ENCODE measurements around the gene NPIPA2.
"Not testable (repeated sequence)": the region's sequence is repeated elsewhere in the genome, so short reads cannot be mapped to it uniquely, and the experiment has no call there.

NPIPA2 gene

DNA sequence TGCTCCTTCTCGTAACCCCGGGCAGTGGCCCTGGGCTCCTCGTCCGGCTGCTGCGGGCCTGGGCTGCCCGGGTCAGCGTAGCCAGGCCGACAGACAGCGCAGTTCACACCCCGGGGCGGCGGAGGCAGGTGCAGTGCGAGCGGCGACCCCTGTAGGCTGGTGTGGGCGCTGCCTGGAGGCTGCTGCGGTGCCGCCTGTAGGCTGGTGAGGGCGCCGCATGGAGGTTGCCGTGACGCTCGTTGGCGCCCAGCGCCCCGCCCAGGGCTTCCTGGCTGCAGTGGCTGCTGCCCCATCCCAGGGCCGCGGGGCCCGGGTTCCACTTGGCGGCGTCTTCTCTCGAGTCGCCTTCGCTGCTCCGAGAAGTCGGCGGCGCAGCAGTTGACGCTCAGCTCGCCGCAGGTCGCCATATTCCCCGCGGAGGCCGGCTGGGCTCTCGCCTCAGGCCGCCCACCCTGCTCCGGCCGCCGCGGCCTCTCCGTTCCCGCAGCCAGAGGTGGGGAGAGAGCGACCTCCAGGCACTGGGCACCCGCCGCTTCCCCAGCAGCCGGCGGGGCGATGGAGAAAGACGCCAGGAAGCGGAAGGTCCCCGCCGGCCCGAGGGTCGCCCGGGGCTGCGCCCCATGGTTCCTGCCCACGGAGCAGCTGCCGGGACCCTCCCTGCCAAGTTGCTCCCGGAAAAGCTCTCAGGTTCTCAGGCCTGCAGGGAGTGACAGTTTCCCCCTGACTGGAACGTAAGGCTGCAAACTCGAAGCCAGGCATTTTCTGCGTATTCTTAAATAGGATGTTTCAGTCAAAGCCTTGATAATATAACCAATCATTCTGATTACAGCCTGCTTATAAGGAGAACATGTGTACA is at the start of gene NPIPA2:
TSS of gene NPIPA2 (plus strand) at position 261 of the 856 bp plus-strand sequence. CDS start 5,533 bp downstream, outside the sequence.
- DNase-seq (ENCODE audit: low read depth) = not testable (repeated sequence)

DNA sequence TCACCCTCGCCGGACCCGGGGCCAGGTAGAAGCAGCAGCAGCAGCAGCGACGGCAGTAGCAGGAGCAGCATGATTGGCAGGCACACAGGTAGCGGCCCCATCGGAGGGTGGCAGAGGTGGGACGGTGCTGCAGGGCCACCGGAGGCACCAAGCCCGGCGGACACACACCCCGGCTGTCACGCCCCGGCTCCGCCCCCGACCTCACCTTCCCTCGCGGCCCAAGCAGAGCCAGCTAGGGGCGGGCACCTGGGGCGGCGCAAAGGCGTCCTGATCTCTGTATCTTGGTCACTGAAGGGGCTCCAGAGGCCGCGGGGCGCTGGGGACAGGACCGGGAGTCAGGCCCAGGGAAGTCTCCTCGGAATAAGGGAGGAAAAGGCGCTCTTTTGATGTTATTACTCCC is 48.2 kb upstream of the NPIPA2 start, which contains the start of gene PLA2G10:
TSS of gene PLA2G10 (minus strand) at position 180 of the 400 bp plus-strand sequence. CDS start at position 101, 79 bp downstream.
- not testable (repeated sequence) for DNase-seq (ENCODE audit: low read depth)

DNA sequence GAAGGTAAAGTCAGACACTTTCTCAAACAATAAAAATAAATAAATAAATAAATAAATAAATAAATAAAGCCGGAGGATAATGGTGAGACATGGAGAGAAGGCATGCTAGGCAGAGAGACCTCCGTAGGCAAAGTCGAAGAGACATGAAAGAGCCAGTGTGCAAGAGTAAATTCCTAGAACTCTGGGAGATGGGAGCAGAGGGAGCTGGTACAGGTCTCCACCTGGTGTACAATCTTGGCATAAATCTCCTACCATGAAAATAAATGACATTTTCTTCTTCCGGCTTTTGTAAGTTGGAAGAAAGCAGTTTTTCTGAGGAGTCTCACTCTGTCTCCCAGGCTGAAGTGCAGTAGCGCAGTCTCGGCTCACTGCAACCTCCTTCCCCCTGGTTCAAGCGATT is 40.5 kb upstream of the NPIPA2 start:
- DNase-seq (ENCODE audit: low read depth) = not testable (repeated sequence)

DNA sequence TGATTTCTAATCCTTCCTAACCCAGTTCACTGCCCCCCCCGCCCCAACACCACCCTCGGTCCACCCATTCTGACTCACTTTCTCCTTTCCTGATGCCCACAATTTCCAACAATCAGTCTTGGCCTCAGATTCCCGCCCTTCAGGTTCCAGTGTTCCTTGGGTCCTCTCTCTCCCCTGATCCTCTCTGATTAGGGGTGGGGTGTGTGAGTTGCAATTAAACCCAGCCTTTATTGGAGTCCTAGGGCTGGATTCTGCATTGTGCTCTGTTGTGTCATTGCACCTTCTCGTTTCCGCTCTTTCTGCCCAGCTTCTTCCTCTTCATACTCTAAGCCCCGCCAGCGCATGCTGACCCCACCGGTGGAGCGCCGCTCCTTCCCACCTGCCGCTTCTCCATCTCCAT is 39.7 kb upstream of the NPIPA2 start:
- not testable (repeated sequence) for DNase-seq (ENCODE audit: low read depth)

DNA sequence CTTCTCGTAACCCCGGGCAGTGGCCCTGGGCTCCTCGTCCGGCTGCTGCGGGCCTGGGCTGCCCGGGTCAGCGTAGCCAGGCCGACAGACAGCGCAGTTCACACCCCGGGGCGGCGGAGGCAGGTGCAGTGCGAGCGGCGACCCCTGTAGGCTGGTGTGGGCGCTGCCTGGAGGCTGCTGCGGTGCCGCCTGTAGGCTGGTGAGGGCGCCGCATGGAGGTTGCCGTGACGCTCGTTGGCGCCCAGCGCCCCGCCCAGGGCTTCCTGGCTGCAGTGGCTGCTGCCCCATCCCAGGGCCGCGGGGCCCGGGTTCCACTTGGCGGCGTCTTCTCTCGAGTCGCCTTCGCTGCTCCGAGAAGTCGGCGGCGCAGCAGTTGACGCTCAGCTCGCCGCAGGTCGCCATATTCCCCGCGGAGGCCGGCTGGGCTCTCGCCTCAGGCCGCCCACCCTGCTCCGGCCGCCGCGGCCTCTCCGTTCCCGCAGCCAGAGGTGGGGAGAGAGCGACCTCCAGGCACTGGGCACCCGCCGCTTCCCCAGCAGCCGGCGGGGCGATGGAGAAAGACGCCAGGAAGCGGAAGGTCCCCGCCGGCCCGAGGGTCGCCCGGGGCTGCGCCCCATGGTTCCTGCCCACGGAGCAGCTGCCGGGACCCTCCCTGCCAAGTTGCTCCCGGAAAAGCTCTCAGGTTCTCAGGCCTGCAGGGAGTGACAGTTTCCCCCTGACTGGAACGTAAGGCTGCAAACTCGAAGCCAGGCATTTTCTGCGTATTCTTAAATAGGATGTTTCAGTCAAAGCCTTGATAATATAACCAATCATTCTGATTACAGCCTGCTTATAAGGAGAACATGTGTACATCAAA is 38.9 kb upstream of the NPIPA2 start, which contains the start of gene NPIPA3:
TSS of gene NPIPA3 (plus strand) at position 256 of the 856 bp plus-strand sequence. CDS start 5,533 bp downstream, outside the sequence.
- DNase-seq (ENCODE audit: low read depth) = not testable (repeated sequence)

DNA sequence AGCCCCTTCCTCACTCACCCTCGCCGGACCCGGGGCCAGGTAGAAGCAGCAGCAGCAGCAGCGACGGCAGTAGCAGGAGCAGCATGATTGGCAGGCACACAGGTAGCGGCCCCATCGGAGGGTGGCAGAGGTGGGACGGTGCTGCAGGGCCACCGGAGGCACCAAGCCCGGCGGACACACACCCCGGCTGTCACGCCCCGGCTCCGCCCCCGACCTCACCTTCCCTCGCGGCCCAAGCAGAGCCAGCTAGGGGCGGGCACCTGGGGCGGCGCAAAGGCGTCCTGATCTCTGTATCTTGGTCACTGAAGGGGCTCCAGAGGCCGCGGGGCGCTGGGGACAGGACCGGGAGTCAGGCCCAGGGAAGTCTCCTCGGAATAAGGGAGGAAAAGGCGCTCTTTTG is 9.1 kb upstream of the NPIPA2 start:
- not testable (repeated sequence) for DNase-seq (ENCODE audit: low read depth)

DNA sequence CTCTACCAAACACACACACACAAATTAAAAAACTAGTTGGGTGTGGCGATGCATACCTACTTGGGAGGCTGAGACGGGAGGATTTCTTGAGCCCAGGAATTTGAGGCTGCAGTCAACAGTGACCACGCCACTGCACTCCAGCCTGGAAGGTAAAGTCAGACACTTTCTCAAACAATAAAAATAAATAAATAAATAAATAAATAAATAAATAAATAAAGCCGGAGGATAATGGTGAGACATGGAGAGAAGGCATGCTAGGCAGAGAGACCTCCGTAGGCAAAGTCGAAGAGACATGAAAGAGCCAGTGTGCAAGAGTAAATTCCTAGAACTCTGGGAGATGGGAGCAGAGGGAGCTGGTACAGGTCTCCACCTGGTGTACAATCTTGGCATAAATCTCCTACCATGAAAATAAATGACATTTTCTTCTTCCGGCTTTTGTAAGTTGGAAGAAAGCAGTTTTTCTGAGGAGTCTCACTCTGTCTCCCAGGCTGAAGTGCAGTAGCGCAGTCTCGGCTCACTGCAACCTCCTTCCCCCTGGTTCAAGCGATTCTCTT is 1.4 kb upstream of the NPIPA2 start:
- not testable (repeated sequence) for DNase-seq (ENCODE audit: low read depth)

DNA sequence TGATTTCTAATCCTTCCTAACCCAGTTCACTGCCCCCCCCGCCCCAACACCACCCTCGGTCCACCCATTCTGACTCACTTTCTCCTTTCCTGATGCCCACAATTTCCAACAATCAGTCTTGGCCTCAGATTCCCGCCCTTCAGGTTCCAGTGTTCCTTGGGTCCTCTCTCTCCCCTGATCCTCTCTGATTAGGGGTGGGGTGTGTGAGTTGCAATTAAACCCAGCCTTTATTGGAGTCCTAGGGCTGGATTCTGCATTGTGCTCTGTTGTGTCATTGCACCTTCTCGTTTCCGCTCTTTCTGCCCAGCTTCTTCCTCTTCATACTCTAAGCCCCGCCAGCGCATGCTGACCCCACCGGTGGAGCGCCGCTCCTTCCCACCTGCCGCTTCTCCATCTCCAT is 539 bp upstream of the NPIPA2 start:
- not testable (repeated sequence) for DNase-seq (ENCODE audit: low read depth)

DNA sequence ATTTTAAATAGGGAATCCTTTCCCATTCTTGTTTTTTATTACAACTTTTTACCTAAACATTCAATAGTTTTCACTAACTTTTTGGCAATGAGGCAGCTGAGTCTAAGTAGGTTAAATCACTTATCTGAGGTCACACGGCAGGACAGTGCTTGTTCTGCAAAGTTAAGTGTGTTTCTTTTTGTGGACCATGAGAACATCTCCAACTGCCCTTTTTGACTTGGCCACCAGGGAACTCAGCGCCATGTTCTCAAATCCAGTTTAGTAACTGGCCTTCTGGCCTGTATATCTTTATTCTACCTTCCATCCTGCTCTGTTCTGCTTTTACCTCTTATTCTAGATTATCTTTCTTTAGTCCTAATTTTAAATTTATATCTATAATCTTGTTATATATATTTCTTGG is 31.3 kb downstream of the NPIPA2 start:
- DNase-seq (ENCODE audit: low read depth) = not testable (repeated sequence)

DNA sequence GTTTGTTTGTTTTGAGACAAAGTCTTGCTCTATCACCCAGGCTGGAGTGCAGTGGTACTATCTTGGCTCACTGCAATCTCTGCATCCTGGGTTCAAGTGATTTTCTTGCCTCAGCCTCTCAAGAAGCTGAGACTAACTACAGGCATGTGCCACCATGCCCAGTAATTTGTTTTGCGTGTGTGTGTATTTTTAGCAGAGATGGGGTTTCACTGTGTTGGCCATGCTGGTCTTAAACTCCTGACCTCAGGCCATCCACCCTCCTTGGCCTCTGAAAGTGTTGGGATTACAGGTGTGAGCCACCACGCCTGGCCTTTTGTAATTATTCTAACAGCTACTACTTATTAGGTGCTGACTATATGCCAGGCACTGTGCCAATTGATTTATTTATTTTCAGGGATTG is 33.3 kb downstream of the NPIPA2 start:
- DNase-seq (ENCODE audit: low read depth) = not testable (repeated sequence)

DNA sequence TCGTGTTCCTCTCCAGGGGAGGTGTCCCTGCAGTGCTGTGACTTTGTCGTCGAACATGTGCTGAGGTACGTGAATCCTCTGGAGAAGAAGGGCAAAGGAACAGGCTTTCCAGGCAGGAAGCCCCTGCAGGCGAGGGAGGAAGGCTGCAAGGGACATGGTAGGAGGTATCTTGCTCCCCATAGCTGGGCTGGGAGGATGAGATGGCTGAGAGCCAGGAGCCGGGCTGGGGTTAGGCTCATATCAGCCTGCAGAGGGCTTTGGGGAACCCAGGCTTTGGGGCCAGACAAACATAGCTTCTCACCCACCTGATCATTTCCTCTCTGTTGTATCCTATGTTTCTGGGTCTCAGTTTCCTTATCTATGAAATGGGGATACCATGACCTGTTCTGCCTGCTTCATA is 34.4 kb downstream of the NPIPA2 start:
- DNase-seq (ENCODE audit: low read depth) = not testable (repeated sequence)

DNA sequence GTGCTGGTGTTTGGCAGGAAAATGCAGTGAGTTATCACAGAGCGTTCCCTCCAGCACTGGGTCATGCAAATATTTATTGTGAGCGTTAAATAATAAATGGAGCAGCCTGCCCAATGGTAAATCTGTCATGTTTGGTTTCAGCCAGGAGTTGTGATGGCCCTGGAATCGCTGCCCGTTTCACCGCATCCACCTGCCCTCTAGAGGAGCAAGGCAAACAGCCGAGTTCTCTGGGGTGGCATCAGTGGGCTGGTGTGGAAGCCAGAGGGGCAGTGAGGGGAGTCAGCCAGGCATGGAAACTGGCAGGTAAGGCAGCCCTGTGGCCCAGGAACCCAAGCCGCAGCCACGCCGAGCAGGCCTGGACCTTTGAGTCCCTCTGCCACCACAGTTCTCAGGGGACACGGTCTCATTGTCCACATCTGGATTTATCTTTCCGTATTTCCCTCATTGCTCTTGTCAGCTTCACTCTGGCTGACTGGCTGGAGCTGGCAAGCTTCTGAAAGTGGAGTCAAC is 37.1 kb downstream of the NPIPA2 start:
- DNase-seq (ENCODE audit: low read depth) = not testable (repeated sequence)

DNA sequence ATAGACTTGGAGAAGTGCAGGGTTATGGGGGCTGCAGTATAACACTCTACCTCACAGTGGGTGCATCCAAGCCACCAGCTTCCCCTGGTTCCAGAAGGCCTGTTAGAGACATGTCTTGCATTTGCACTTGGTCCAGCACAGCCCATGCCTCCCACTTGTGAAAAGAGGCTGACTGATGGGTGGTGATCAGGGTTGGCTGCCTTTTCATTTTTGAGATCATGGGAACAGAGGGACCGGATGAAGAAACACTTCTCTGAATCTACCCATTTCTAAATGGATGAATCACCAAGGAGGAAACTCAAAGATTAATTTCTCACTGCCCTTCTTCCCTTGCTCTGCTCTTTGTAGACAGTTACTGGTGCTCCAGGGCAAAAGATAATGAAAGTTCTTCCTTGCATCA is 43.8 kb downstream of the NPIPA2 start:
- DNase-seq (ENCODE audit: low read depth) = not testable (repeated sequence)

DNA sequence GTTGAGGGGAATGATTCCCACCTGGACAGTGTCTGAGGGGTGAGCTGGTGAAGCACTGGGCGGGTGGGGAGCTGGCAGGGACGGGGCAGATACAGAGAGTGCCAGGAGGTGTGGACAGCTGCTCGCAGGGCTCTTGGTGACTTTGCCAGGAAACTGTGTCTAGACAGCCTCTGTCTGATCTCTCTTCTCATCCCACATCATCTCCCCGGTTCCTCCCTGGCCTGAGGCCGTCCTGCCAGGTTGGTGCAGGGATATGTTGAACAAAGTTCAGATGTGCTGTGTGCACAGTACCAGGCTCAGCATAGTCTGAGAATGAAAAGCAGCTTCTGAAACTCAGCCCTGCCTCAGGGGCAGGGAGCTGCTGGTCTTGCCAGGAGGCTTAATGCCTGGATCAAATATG is 47.2 kb downstream of the NPIPA2 start:
- not testable (repeated sequence) for DNase-seq (ENCODE audit: low read depth)

DNA sequence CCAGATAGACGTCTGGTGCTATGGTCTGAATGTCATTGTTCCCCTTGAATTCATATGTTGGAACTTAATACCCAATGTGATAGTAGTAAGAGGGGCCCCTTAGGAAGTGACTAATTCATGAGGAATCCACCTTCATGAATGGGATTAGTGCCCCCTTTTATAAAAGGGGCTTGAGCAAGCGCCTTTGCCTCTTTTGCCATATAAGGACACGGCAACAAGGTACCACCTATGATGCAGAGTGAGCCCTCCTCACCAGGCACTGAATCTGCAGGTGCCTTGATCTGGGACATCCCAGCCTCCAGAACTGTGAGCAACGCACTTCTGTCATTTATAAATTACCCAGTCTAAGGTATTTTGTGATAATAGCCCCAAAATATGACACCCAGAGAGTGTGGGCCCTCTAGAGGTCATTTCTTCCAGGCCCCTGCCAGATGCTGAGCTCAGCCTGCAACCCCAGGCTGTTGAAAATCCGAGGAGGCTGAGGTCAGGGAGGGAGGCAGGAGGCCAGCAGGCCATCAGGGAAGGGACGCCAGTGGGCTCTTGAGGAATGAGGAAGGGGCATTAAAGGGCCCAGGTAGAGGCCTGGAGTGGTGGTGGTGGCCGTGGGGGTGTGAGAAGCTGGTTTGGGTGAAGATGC is 48.1 kb downstream of the NPIPA2 start:
- DNase-seq (ENCODE audit: low read depth) = not testable (repeated sequence)

DNA sequence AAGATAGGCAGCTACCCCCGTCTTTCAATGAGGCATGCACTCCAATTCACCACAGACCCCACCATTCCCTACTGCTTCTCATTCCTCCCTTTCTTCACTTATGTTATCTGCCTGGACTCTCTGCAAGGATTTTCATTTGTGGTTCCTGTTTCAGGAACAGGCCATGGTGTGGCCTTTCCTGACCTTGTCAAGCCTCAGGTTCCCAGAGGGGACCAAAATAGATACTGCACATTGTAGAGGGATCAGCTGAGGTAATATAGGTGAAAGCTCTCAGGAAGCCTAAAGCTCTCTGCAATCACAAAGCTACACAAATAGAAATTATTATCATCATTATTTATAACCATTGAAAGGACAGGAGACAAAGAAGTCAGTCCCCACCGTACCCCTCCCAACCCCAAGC is 50.6 kb downstream of the NPIPA2 start:
- DNase-seq (ENCODE audit: low read depth) = not testable (repeated sequence)

DNA sequence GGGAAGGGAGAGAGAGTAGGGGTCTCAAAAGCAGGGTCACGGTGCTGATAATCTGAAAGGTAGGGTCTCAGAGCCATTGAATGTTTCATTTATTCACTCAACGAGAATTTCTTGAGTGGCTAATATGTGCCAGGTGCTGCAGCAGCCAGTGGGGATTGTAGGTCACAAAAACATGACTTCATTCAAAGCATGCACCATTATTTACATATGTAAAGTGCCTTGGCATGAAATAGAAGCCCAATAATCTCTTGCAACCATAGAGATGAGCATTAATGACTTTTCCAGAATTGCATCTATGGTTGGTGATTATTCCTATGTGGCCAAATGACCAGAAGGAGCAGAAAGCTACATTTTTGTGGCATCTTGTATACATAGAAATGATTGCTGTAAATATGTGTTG is 55.2 kb downstream of the NPIPA2 start:
- not testable (repeated sequence) for DNase-seq (ENCODE audit: low read depth)

DNA sequence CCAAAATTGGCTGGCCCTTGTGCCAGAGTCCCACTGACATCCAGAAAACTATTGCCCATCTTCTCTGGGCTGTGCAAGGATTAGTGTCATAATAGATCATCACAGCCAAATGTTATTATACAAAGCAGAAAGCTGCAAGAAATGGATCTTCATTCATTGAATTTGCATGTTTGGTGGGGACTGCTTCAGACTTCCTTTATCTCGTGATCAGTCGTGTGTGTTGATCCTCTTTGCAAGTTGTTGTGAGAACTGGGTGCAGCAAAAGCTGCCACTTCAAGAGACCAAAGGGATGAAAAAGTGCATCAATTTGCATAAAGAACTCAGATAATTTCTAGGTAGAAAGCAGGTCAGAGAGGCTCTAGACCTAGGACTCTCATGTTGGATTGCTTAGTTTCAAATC is 61.2 kb downstream of the NPIPA2 start:
- DNase-seq (ENCODE audit: low read depth) = not testable (repeated sequence)

DNA sequence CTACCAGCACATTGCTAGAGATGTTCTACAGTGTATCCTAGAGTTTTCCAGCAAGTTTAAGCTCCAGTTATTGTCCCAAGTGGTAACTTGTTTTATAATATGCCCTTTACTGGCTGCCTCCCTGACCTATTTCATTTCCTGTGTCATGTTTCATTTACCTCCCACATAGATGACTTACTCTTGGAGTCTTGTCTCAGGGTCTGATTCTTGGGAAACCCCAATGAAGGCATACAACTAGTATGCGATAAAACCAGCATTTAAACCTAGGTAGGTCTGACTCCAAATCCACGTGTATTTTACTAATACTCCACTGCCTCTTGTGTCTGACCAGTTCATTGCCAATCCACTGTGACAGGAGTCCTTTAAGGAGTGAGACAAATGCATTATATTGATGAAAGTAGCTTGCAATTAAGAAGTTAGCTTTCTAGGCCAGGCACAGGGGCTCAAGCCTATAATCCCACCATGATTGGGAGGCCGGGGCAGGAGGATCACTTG is 64.9 kb downstream of the NPIPA2 start:
- not testable (repeated sequence) for DNase-seq (ENCODE audit: low read depth)

DNA sequence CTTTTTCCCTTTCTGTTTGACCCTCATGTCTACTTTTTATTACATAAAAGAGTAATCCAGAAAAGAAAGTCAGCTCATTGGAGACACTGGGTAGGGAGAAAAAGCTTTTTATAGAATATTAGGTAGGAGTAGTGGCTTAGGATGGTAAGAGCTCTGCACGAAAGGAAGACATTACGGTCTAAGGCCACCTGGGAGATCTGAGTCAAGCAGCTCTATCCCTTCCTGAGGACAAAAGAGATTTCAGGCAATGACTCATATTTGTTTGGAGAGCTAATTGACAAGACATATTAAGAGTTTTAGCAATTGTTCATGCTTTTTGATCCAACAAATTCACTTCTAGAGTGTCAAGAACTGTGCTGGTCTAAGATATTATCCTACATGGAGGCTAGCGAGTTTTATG is 71.6 kb downstream of the NPIPA2 start:
- DNase-seq (ENCODE audit: low read depth) = not testable (repeated sequence)
